H1 (cell line): ENCODE results near the gene MIF4GD. TPM values are rescaled to one million over a fixed set of nuclear protein-coding genes. Genes with fewer than 3 reads are reported as not detected.

Experiments
- CTCF ChIA-PET: fragments of 300-600 bp; sonication (Branson Sonifier 250); formaldehyde crosslinking; loops from one replicate; lab custom pipeline; 2021; ENCODE audit not compliant: partially characterized antibody; lab: Charles Lee
- POLR2A ChIA-PET: fragments of 300-600 bp; sonication (Branson Sonifier 250); formaldehyde crosslinking; loops from one replicate; lab custom pipeline; 2021; ENCODE audit warnings: inconsistent platforms; ENCODE audit not compliant: partially characterized antibody; lab: Charles Lee
- DNase-seq, 2 experiments: peaks; one replicate each; pipeline versions ENCODE4 v3.0.0 to v3.0.0-alpha.2; 2010 to 2022; ENCODE audit warnings: low spot score in 2 of 2, low read depth in 1 of 2, mixed read lengths in 1 of 2
- FAIRE-seq: peaks from 2 replicates; lab custom pipeline; 2011; peaks lifted over from hg19 to GRCh38; lab: Jason Lieb, UNC
- H2AFZ ChIP-seq: 2 replicates; pipeline ENCODE4 v1.8.1; 2012; ENCODE audit warnings: low read length, inconsistent platforms
- H2AK5ac ChIP-seq: 2 replicates; pipeline ENCODE4 v1.6.1; 2013; ENCODE audit warnings: low read depth, low read length
- H2BK120ac ChIP-seq: replicated peaks from 2 replicates; pipeline ENCODE3; 2013; ENCODE audit warnings: low read depth, low read length, inconsistent platforms
- H2BK12ac ChIP-seq: 2 replicates; pipeline ENCODE4 v1.6.1; 2013; ENCODE audit warnings: low read depth, low read length
- H2BK15ac ChIP-seq: 2 replicates; pipeline ENCODE4 v1.6.1; 2013; ENCODE audit warnings: low read length
- H2BK20ac ChIP-seq: 2 replicates; pipeline ENCODE4 v1.6.1; 2013; ENCODE audit warnings: low read length
- H2BK5ac ChIP-seq: 2 replicates; pipeline ENCODE4 v1.6.1; 2013; ENCODE audit warnings: low read depth, low read length
- H3K14ac ChIP-seq: 2 replicates; pipeline ENCODE4 v1.6.1; 2013; ENCODE audit warnings: inconsistent platforms; ENCODE audit not compliant: insufficient read length
- H3K18ac ChIP-seq: 2 replicates; pipeline ENCODE4 v1.6.1; 2013; ENCODE audit warnings: low read length; ENCODE audit errors: extremely low read depth
- H3K23ac ChIP-seq: 2 replicates; pipeline ENCODE4 v1.6.1; 2013; ENCODE audit warnings: inconsistent platforms; ENCODE audit not compliant: insufficient read length
- H3K23me2 ChIP-seq: 2 replicates; pipeline ENCODE4 v1.6.1; 2013; ENCODE audit warnings: low read depth, low read length
- H3K27ac ChIP-seq: 2 replicates; pipeline ENCODE4 v1.6.1; 2011; ENCODE audit warnings: low read depth, low read length, inconsistent platforms
- H3K27me3 ChIP-seq, 4 experiments: replicated peaks in 1 of 4; 1 replicate in 1 of 4; 2 replicates in 3 of 4; pipeline versions ENCODE4 v1.6.1 to v1.8.1; 2011 to 2013; ENCODE audit warnings: low read length in 3 of 4, mild to moderate bottlenecking in 3 of 4, inconsistent platforms in 2 of 4, mixed read lengths in 2 of 4, moderate library complexity in 1 of 4; ENCODE audit not compliant: control insufficient read depth in 3 of 4, insufficient read depth in 3 of 4; ENCODE audit errors: extremely low read depth in 1 of 4
- H3K36me3 ChIP-seq, 4 experiments: 2 replicates each; pipeline versions ENCODE4 v1.6.1 to v1.8.1; 2011 to 2013; ENCODE audit warnings: mild to moderate bottlenecking in 4 of 4, low read length in 3 of 4, moderate library complexity in 2 of 4, control low read depth in 1 of 4, inconsistent platforms in 1 of 4; ENCODE audit not compliant: insufficient read depth in 4 of 4, control insufficient read depth in 2 of 4
- H3K4ac ChIP-seq: replicated peaks from 2 replicates; pipeline ENCODE3; 2013; ENCODE audit warnings: low read length, low read depth, mixed read lengths, inconsistent platforms; ENCODE audit not compliant: insufficient read length
- H3K4me1 ChIP-seq, 4 experiments: replicated peaks in 1 of 4; 1 replicate in 1 of 4; 2 replicates in 3 of 4; pipeline versions ENCODE4 v1.6.1 to v1.8.1; 2011 to 2013; ENCODE audit warnings: low read length in 3 of 4, inconsistent platforms in 2 of 4, mixed read lengths in 1 of 4; ENCODE audit not compliant: insufficient read depth in 4 of 4, control insufficient read depth in 3 of 4
- H3K4me2 ChIP-seq, 2 experiments: 2 replicates each; pipeline versions ENCODE4 v1.6.1 to v1.8.1; 2011 to 2013; ENCODE audit warnings: low read depth in 2 of 2, low read length in 2 of 2, control low read depth in 1 of 2, inconsistent platforms in 1 of 2, mild to moderate bottlenecking in 1 of 2; ENCODE audit not compliant: insufficient read depth in 1 of 2
- H3K4me3 ChIP-seq, 4 experiments: fragments of 200-600, 300-600 bp in 1 of 4; sonication (generic), shearing (Covaris generic), sonication (Bioruptor Twin) in 1 of 4; 2 replicates each; pipeline versions ENCODE4 v1.5.1 to v1.8.1; 2011 to 2016; ENCODE audit warnings: low read length in 4 of 4, low read depth in 3 of 4, control low read depth in 2 of 4, inconsistent platforms in 2 of 4, mild to moderate bottlenecking in 2 of 4, mixed read lengths in 1 of 4, moderate library complexity in 1 of 4; ENCODE audit not compliant: insufficient read depth in 2 of 4; ENCODE audit errors: extremely low read depth in 1 of 4
- H3K56ac ChIP-seq: replicated peaks from 2 replicates; pipeline ENCODE3; 2013; ENCODE audit warnings: low read depth, mild to moderate bottlenecking, mixed read lengths, low read length, inconsistent platforms; ENCODE audit not compliant: insufficient read length
- H3K79me1 ChIP-seq: 2 replicates; pipeline ENCODE4 v1.6.1; 2013; ENCODE audit warnings: low read depth, low read length, control low read depth
- H3K79me2 ChIP-seq, 2 experiments: 2 replicates each; pipeline versions ENCODE4 v1.6.1 to v1.8.1; 2012 to 2013; ENCODE audit warnings: low read length in 2 of 2, mild to moderate bottlenecking in 2 of 2, inconsistent platforms in 1 of 2; ENCODE audit not compliant: insufficient read depth in 2 of 2, control insufficient read depth in 1 of 2
- H3K9ac ChIP-seq, 4 experiments: replicated peaks in 1 of 4; 1 replicate in 1 of 4; 2 replicates in 3 of 4; pipeline versions ENCODE4 v1.6.1 to v1.8.1; 2011 to 2013; ENCODE audit warnings: low read depth in 3 of 4, low read length in 3 of 4, control low read depth in 2 of 4, mild to moderate bottlenecking in 2 of 4, moderate library complexity in 2 of 4, inconsistent platforms in 1 of 4; ENCODE audit errors: extremely low read depth in 1 of 4
- H3K9me3 ChIP-seq, 2 experiments: 2 replicates each; pipeline versions ENCODE4 v1.6.1 to v1.8.1; 2012 to 2013; ENCODE audit warnings: mild to moderate bottlenecking in 2 of 2, moderate library complexity in 2 of 2, control low read depth in 1 of 2, inconsistent platforms in 1 of 2, low read depth in 1 of 2, low read length in 1 of 2, mixed read lengths in 1 of 2; ENCODE audit not compliant: insufficient read depth in 2 of 2
- H4K20me1 ChIP-seq, 2 experiments: replicated peaks in 1 of 2; 2 replicates each; pipeline versions ENCODE3 to v1.8.1; 2011 to 2013; ENCODE audit warnings: inconsistent platforms in 2 of 2, low read length in 2 of 2, mild to moderate bottlenecking in 1 of 2; ENCODE audit not compliant: insufficient read depth in 2 of 2, control insufficient read depth in 1 of 2
- H4K5ac ChIP-seq: 2 replicates; pipeline ENCODE4 v1.6.1; 2013; ENCODE audit warnings: low read length, low read depth, mixed read lengths, inconsistent platforms; ENCODE audit not compliant: insufficient read length
- H4K8ac ChIP-seq: 2 replicates; pipeline ENCODE4 v1.8.0; 2013; ENCODE audit warnings: mild to moderate bottlenecking, moderate library complexity, low read length, inconsistent platforms; ENCODE audit not compliant: insufficient read depth; ENCODE audit errors: extremely low read depth
- H4K91ac ChIP-seq: replicated peaks from 2 replicates; pipeline ENCODE3; 2013; ENCODE audit warnings: low read length, mixed read lengths, inconsistent platforms; ENCODE audit not compliant: insufficient read length
- ASH2L ChIP-seq: fragments of 200-600, 300-600 bp; sonication (generic); IDR thresholded peaks from one replicate; pipeline ENCODE4 v1.7.1; 2017; ENCODE audit warnings: low read length
- CBX5 ChIP-seq: fragments of 300-800, 300-1000 bp; sonication (generic); IDR thresholded peaks from 2 replicates; pipeline ENCODE4 v1.7.1; 2016; ENCODE audit warnings: antibody characterized with exemption, low read length, low read depth
- CHD2 ChIP-seq: IDR thresholded peaks from 2 replicates; pipeline ENCODE4 v1.6.1; 2012; ENCODE audit warnings: low read length, improper control_type of control experiment
- CTBP2 ChIP-seq: IDR thresholded peaks from 2 replicates; pipeline ENCODE4 v1.7.0; 2011; ENCODE audit warnings: borderline replicate concordance, mild to moderate bottlenecking, moderate library complexity, mixed read lengths, low read length; ENCODE audit not compliant: insufficient read depth, insufficient read length
- CTCF ChIP-seq, 3 experiments: IDR thresholded peaks; 1 replicate in 2 of 3; 2 replicates in 1 of 3; pipeline versions ENCODE4 v1.5.1 to v1.6.1; 2011; ENCODE audit warnings: low read length in 3 of 3, mild to moderate bottlenecking in 3 of 3, inconsistent platforms in 2 of 3, low read depth in 1 of 3, moderate library complexity in 1 of 3; ENCODE audit not compliant: insufficient read depth in 1 of 3; ENCODE audit errors: control extremely low read depth in 1 of 3
- EP300 ChIP-seq, 2 experiments: IDR thresholded peaks; 1 replicate in 1 of 2; 2 replicates in 1 of 2; pipeline ENCODE4 v1.6.1; 2011 to 2012; ENCODE audit warnings: low read depth in 2 of 2, low read length in 2 of 2, mild to moderate bottlenecking in 2 of 2, borderline replicate concordance in 1 of 2, inconsistent platforms in 1 of 2, moderate library complexity in 1 of 2
- JUND ChIP-seq: IDR thresholded peaks from 2 replicates; pipeline ENCODE4 v1.6.1; 2011; ENCODE audit warnings: mild to moderate bottlenecking, improper control_type of control experiment, low read length
- PHF8 ChIP-seq: fragments of 200-600 bp; sonication (generic); conservative IDR thresholded peaks from 2 replicates; pipeline ENCODE4 v1.7.1; 2012; ENCODE audit warnings: low read depth, mild to moderate bottlenecking, inconsistent platforms, low read length, moderate library complexity
- WGBS, 2 experiments: shearing (Covaris generic) in 1 of 2; methylation state at CpG; one replicate each; pipeline versions ENCODE4 v1.1.6 to v1.1.7; 2013 to 2015; ENCODE audit warnings: low lambda C conversion rate in 2 of 2, mixed read lengths in 2 of 2, inconsistent platforms in 1 of 2, low coverage in 1 of 2, missing lambda C conversion rate in 1 of 2; ENCODE audit not compliant: insufficient replicate concordance in 2 of 2, insufficient coverage in 1 of 2, insufficient read length in 1 of 2; ENCODE audit errors: extremely low coverage in 1 of 2, missing lambda C conversion rate in 1 of 2; 5-methylcytosine and 5-hydroxymethylcytosine counted together
- polyA plus RNA-seq, 7 experiments: library from polyadenylated mRNA; depleted of rRNA in 3 of 7; stranded (reverse) in 5 of 7; unstranded in 2 of 7; fragments of >200 nt in 5 of 7; fragments of 200-250 nt in 2 of 7; gene quantifications; 1 replicate in 5 of 7; 2 replicates in 1 of 7; 4 replicates in 1 of 7; pipeline versions ENCODE4 v1.2.1 to v1.2.3, GENCODE V29; 2011 to 2013; ENCODE audit warnings: missing spikeins in 2 of 7, mixed read lengths in 2 of 7
- total RNA-seq: library from RNA; stranded (reverse); fragmentation: NEBNext Ultra II Directional; extraction: Animal tissue kit (Norgen Biotek cat#: 25700); gene quantifications from 2 replicates; pipeline ENCODE4 v1.2.1, GENCODE V29; 2021

MIF4GD gene
- total and polyA plus RNA-seq, 2 of the 8 experiments (the other 6 are each of a cell fraction or from before 2014, with no cell fraction given) = 16.1 to 51.1 TPM

DNA sequence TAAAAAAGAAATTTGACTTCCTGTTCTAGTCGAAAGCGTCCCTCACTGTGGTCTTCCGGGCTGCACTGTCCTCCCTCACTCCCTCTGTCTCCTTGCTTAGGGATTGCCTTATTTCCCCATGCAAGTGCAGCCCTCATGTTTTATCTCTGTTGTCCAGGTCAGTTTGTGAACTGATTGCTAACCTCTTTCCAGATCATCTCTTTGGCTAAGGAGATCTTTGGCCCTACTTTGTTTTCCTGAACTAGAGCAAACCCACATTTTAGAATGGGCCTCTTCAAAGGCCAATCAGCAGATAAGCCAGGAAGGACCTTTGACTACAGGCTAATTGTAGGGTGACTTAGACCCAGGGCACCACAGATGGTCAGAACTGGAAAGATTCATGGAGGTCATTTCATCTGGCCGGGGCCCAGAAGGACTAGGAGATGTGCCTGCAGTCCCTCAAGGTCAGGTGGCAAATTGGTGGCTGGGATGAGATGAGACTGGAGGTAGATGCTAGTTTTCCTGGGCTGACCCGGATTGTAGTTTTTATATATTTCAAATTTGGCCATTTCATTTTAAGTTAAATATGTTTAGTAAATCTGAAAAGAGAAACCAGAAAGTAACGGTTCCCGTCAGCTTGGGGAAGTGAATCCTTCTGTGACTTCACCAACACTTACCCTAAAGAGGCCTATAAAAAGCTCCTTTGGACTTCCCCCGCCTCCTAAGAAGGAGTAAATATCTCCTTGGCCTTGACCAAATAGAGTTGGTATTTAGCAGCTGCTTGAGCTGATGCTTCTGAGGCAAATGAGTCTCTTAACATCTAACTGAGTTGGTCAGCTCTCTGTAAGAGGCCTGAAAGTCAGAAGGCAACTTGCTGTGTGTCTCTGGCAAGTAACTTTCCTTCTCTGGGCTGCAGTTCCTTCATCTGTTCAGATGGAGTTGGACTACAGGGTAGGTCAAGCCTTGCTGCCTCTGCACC is 24.4 kb upstream of the MIF4GD start:
- Histone ChIP-seq H3K18ac (no peak overlapping the region), H3K9me3 (no peaks in the 10 kb centered on the region), H4K91ac (no peak overlapping the region), H3K4me3 (no peak overlapping the region), H2BK15ac (no peak overlapping the region), H3K4ac (no peak overlapping the region), H3K4me2 (no peak overlapping the region), H3K36me3 (no peaks in the 10 kb centered on the region), H2BK12ac (no peak overlapping the region), H3K79me2 (no peaks in the 10 kb centered on the region), H3K23ac (no peak overlapping the region), H4K8ac (peak overlapping the region; percentile 12; the same call in 1 of the 2 replicates), H3K4me1 (no peaks in the 10 kb centered on the region), H3K27ac (no peak overlapping the region), H2AFZ (no peak overlapping the region), H2AK5ac (no peak overlapping the region), H3K56ac (no peak overlapping the region), H3K27me3 (no peaks in the 10 kb centered on the region), H3K14ac (no peak overlapping the region), H2BK20ac (no peak overlapping the region), H3K23me2 (no peaks in the 10 kb centered on the region), H3K9ac (no peak overlapping the region), H2BK5ac (no peak overlapping the region), H4K20me1 (no peaks in the 10 kb centered on the region), H2BK120ac (no peak overlapping the region), H3K79me1 (no peaks in the 10 kb centered on the region), H4K5ac (no peak overlapping the region)
- POLR2A ChIA-PET = interaction anchor here (0.6 to 1.1 kb wide), 2 partner anchors 21 to 28 kb away, joined by 3 read pairs; no protein-coding TSS in a partner anchor
- WGBS, 2 experiments = 89% methylated on average over 8 of the region's 8 CpGs; no CpG with 5 or more reads in 1 of the 2 experiments
- no peak for FAIRE-seq
- CTCF ChIA-PET = interaction anchor here (0.7 to 1.9 kb wide), 3 partner anchors 27 to 117 kb away, joined by 3 to 7 read pairs (median 4); no protein-coding TSS in a partner anchor
- DNase-seq = no peak
- no peak for TF ChIP-seq CTBP2
- TF ChIP-seq EP300 (IDR thresholded peaks at IDR 0.05; ENCODE audit: borderline replicate concordance in 1 of 2, low read depth in 2 of 2, low read length in 2 of 2) = no peak
- TF ChIP-seq ASH2L = no peak
- no peak for TF ChIP-seq CTCF (IDR thresholded peaks at IDR 0.05; ENCODE audit: control extremely low read depth in 1 of 3, insufficient read depth in 1 of 3, low read depth in 1 of 3, low read length in 3 of 3)
- no peak for TF ChIP-seq PHF8
- no peak for TF ChIP-seq JUND
- TF ChIP-seq CHD2 = no peak
- no peak for TF ChIP-seq CBX5
